GM19025 (cell line): ENCODE results near the gene KRT82.

Experiments
- ATAC-seq: cut with Tn5 transposase; IDR thresholded peaks from one replicate; pipeline ENCODE4 v1.9.1; 2021; ENCODE audit warnings: mild to moderate bottlenecking, low read depth, moderate library complexity; ENCODE audit not compliant: unreplicated experiment

KRT82 gene

GRCh38 chr12:52389313-52390207, 16.6 kb downstream of the KRT82 start:
- ATAC-seq, result no peak

- ATAC-seq, result no peak
These were observed 18.3 kb downstream of the KRT82 start for GRCh38 chr12:52387859-52388258.

GRCh38 chr12:52385226-52385702, 20.9 kb downstream of the KRT82 start, which contains the start of gene KRT84:
TSS of gene KRT84 (minus strand) at chr12:52385652. CDS start at chr12:52385585, 67 bp downstream.
- no peak for ATAC-seq

- ATAC-seq, result no peak
These were observed 22.8 kb downstream of the KRT82 start for GRCh38 chr12:52383331-52383730.

- no peak for ATAC-seq
These were observed 23.3 kb downstream of the KRT82 start for GRCh38 chr12:52382854-52383253.

- no peak for ATAC-seq
These were observed 24.9 kb downstream of the KRT82 start for GRCh38 chr12:52381206-52381605.

GRCh38 chr12:52380271-52380694, 25.9 kb downstream of the KRT82 start:
- ATAC-seq, result no peak

- ATAC-seq, result no peak
These were observed 26.6 kb downstream of the KRT82 start for GRCh38 chr12:52379536-52379935.

GRCh38 chr12:52378091-52378490, 28.0 kb downstream of the KRT82 start:
- ATAC-seq, result no peak

- ATAC-seq, result no peak
These were observed 28.9 kb downstream of the KRT82 start for GRCh38 chr12:52377266-52377665.

- no peak for ATAC-seq
These were observed 33.6 kb downstream of the KRT82 start for GRCh38 chr12:52372216-52373154.

- no peak for ATAC-seq
These were observed 34.4 kb downstream of the KRT82 start for GRCh38 chr12:52371716-52372115.

GRCh38 chr12:52370926-52371608, 35.1 kb downstream of the KRT82 start:
- ATAC-seq, result no peak

- no peak for ATAC-seq
These were observed 36.3 kb downstream of the KRT82 start for GRCh38 chr12:52369809-52370208.

- ATAC-seq, result no peak
These were observed 36.9 kb downstream of the KRT82 start for GRCh38 chr12:52369211-52369610.

GRCh38 chr12:52368508-52368907, 37.6 kb downstream of the KRT82 start:
- no peak for ATAC-seq

- ATAC-seq, result no peak
These were observed 38.3 kb downstream of the KRT82 start for GRCh38 chr12:52367876-52368275.

- no peak for ATAC-seq
These were observed 39.2 kb downstream of the KRT82 start, which contains the start of gene KRT85 for GRCh38 chr12:52366738-52367485. TSS of gene KRT85 (minus strand) at chr12:52367481. CDS start at chr12:52367405, 76 bp downstream.

GRCh38 chr12:52364901-52365489, 41.1 kb downstream of the KRT82 start:
- no peak for ATAC-seq
